ENCODE data around the gene RCAN1. TPM values are rescaled to one million over a fixed set of nuclear protein-coding genes. Genes with fewer than 3 reads are reported as not detected.
"Not testable (repeated sequence)": the region's sequence is repeated elsewhere in the genome, so short reads cannot be mapped to it uniquely, and the experiment has no call there.

Gene RCAN1
- total and polyA plus RNA-seq, 9 donors, result 22.0 to 62.7 (median 32.1) TPM

DNA sequence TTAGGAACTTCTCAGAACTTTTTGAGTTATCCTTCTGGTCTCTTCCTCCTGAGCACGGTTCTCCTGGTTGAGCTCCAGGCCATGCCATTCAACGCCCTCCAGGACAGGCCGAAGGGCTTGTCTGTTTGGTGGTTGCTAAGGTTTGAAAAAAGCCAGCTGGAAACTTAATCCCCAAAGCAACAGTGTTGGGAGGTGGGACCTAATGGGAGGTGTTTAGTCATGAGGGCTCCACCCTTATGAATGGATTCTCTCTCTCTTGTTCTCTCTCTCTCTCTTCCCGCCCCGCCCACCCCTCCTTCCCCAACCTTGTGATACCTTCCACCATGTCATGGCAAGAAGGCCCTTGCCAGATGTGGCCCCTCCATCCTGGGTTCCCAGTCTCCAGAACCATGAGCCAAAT lies 103.7 kb downstream of the RCAN1 start:
- Histone ChIP-seq H3K27me3 (ENCODE audit: control insufficient read depth, insufficient read depth, low read length) (no peaks in the 10 kb centered on the region), H3K27ac (ENCODE audit: low read length) (peak overlapping the region; percentile 6), H3K4me3 (ENCODE audit: low read length) (no peak overlapping the region), H3K4me1 (ENCODE audit: control insufficient read depth, insufficient read depth, low read length) (peaks cover 11% of the 10 kb centered on the region), H3K36me3 (ENCODE audit: control insufficient read depth, insufficient read depth, low read length) (peaks cover 1% of the 10 kb centered on the region), H3K9me3 (replicated peaks; ENCODE audit: control insufficient read depth, low read depth, low read length) (no peaks in the 10 kb centered on the region)
- DNase-seq, result no peak
- no CpG with 5 or more reads among the region's 5 CpGs for WGBS (ENCODE audit: insufficient coverage)

DNA sequence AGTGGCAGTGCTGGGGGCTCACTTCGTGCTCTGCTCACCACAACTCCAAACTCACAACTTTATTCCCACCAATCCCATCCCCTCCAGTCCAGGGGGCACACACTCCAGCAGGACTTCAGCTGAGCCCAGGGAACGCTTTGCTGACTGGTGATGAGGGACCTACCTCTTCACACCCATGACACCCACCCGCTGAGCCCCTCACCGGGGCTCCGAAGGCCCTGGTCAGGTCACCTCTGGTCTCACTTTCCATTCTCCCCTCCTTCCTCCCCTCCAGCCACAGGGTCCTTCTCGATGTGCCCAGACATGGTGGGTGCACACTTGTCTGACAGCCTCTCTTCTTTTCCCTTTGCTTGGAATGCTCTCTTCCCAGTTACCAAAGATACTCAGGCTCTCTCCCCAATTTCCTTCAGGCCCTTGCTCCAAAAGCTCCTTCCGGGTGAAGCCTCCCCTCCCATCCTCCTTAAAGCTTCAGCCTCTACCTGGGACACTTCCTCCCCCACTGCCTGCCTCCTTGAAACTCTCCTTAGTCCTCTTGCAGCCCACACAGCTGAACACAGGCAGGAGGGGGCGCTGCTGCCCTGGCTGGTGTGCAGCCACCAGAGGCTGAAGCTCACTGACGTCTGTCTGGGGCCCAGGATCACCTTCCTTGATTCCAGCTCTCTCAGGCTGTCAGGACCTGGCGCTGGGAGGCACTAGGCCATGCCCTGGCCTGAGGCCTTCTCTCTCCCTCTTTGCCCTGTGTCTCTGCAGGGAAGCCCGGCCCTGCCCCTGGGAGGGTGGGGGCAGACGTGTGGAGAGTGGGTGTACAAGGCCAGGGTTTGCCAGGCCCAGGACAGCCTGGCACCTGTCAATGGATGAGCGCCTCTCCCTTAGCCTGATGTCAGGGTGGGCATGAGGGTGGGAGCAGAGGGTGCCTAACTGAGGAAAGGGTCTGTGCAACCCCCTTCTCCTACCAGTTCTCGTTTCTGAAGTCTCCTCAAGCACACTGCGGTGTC lies 104.5 kb downstream of the RCAN1 start:
- H3K36me3 ChIP-seq (ENCODE audit: control insufficient read depth, insufficient read depth, low read length), result no peaks in the 10 kb centered on the region
- no peaks in the 10 kb centered on the region for H3K9me3 ChIP-seq (replicated peaks; ENCODE audit: control insufficient read depth, low read depth, low read length)
- WGBS (ENCODE audit: insufficient coverage), result 69% methylated on average over 9 of the region's 15 CpGs
- peaks cover 11% of the 10 kb centered on the region for H3K4me1 ChIP-seq (ENCODE audit: control insufficient read depth, insufficient read depth, low read length)
- H3K27me3 ChIP-seq (ENCODE audit: control insufficient read depth, insufficient read depth, low read length), result no peaks in the 10 kb centered on the region
- DNase-seq, result peak; percentile 62
- H3K4me3 ChIP-seq (ENCODE audit: low read length), result no peak overlapping the region
- peak overlapping the region; percentile 6 for H3K27ac ChIP-seq (ENCODE audit: low read length)

DNA sequence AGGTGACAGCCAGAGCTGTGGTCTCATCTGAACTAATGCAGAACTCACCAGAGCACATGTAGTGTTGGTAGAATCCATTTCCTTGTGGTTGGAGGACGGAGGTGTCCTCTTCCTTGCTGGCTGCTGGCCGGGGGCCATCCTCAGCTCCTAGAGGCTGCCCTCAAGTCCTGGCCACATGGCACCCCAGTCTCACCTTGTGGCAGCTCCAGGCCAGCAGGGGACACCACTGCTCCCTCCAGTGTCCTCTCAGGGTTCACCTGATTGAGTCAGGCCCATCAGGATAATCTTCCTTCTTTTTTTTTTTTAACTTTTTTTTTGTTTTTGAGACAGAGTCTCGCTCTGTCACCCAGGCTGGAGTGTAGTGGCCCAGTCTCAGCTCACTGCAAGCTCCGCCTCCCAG lies 105.8 kb downstream of the RCAN1 start:
- no peaks in the 10 kb centered on the region for H3K36me3 ChIP-seq (ENCODE audit: control insufficient read depth, insufficient read depth, low read length)
- WGBS (ENCODE audit: insufficient coverage), result 71% methylated on average over 3 of the region's 4 CpGs

DNA sequence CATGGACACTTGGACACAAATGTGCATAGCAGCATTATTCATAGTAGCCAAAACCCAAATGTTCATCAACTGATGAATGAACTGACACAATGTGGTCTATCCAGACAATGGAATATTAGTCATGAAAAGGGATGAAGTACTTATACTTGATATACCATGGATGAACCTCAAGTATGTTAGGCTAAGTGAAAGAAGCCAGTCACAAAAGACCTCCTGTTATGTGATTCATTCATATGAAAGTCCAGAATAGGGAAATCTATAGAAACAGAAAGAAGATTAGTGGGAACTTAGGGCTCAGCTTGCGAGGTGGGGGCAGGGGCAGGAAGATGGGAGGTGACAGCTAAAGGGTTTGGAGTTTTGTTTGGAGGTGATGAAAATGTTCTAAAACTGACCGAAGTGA lies 110.3 kb downstream of the RCAN1 start:
- Histone ChIP-seq H3K4me3 (ENCODE audit: low read length) (no peak overlapping the region), H3K4me1 (ENCODE audit: control insufficient read depth, insufficient read depth, low read length) (no peaks in the 10 kb centered on the region), H3K27me3 (ENCODE audit: control insufficient read depth, insufficient read depth, low read length) (no peaks in the 10 kb centered on the region), H3K27ac (ENCODE audit: low read length) (no peak overlapping the region), H3K9me3 (replicated peaks; ENCODE audit: control insufficient read depth, low read depth, low read length) (no peaks in the 10 kb centered on the region), H3K36me3 (ENCODE audit: control insufficient read depth, insufficient read depth, low read length) (no peaks in the 10 kb centered on the region)
- DNase-seq, result no peak
- WGBS (ENCODE audit: insufficient coverage), result 33% methylated on average over 1 of the region's 2 CpGs

More for the DNA sequence above, 105.8 kb downstream of the RCAN1 start:
- H3K4me1 ChIP-seq (ENCODE audit: control insufficient read depth, insufficient read depth, low read length), result peaks cover 11% of the 10 kb centered on the region
- H3K9me3 ChIP-seq (replicated peaks; ENCODE audit: control insufficient read depth, low read depth, low read length), result no peaks in the 10 kb centered on the region
- H3K27ac ChIP-seq (ENCODE audit: low read length), result no peak overlapping the region
- DNase-seq, result no peak
- no peak overlapping the region for H3K4me3 ChIP-seq (ENCODE audit: low read length)
- H3K27me3 ChIP-seq (ENCODE audit: control insufficient read depth, insufficient read depth, low read length), result no peaks in the 10 kb centered on the region

DNA sequence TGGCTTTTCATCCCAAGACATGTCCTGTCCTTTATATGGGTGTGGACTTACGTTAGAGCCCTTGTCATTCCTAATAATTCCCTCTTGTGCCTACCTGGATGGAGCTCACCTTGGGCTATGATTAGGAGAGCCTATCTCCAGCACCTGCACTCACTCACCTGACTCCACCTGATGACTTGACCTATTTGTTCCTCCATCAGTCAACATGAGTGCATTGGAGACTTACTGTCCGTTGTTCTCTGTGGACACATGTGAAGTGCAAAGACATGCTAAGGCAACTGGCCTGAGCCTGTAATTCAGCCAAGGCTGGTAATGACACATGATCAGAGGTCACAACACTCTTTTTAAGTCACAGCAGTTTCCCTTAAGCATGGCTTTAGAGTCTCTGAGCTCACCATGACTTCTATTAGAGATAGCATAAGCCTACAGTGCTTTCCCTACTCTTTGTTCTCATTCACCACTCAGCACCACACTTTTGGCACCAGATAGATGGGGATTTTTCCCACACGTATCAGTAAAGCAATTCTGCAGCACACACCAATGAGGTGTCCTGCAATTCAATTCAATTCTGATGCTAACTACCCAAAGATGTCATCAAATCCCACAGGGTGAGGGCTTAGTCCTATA lies 112.3 kb downstream of the RCAN1 start:
- H3K27ac ChIP-seq (ENCODE audit: low read length), result no peak overlapping the region
- peaks cover 3% of the 10 kb centered on the region for H3K9me3 ChIP-seq (replicated peaks; ENCODE audit: control insufficient read depth, low read depth, low read length)
- no peak for DNase-seq
- H3K4me3 ChIP-seq (ENCODE audit: low read length), result no peak overlapping the region
- H3K27me3 ChIP-seq (ENCODE audit: control insufficient read depth, insufficient read depth, low read length), result no peaks in the 10 kb centered on the region
- H3K36me3 ChIP-seq (ENCODE audit: control insufficient read depth, insufficient read depth, low read length), result no peaks in the 10 kb centered on the region
- no peaks in the 10 kb centered on the region for H3K4me1 ChIP-seq (ENCODE audit: control insufficient read depth, insufficient read depth, low read length)
- 78% methylated on average over 3 of the region's 3 CpGs for WGBS (ENCODE audit: insufficient coverage)

DNA sequence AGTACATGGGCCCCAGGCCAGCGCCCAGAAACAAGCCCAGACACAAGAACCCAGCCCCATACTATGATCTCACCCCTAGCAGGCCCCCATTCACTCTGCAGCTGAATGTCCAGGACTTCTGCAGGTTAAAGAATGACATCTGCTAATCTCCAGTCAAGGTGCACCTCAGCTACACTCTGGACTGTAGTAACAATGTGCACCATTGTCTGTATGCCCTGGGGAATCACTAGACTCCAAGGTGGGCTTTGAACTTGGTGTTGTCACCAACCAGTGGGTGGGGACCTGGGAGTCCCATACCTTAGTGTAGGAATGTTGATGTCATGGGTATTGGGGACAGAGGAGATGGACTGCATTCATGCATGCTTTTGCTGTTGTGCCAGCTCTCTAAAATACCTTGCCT lies 113.2 kb downstream of the RCAN1 start:
- no peaks in the 10 kb centered on the region for H3K4me1 ChIP-seq (ENCODE audit: control insufficient read depth, insufficient read depth, low read length)
- no CpG with 5 or more reads among the region's 1 CpG for WGBS (ENCODE audit: insufficient coverage)
- DNase-seq, result no peak

DNA sequence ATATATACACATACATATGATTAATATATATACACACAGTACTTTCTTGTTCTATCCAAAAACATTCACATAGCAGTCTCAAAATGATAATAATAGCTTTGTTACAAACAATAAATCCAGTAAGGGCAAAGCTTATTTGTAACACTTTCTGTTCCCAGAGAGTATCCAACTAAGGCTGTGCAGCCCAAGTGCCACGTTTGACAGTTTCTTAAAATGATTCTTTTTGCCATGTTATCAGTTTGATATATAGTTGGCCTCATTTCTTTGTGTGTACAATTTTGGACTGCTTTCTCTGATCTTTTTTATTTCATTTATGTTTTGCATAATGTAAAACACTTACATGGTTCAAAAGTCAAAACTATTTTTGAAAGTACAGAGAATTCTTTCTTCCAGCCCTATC lies 114.7 kb downstream of the RCAN1 start:
- WGBS (ENCODE audit: insufficient coverage), result no CpG with 5 or more reads among the region's 1 CpG
- no peaks in the 10 kb centered on the region for H3K36me3 ChIP-seq (ENCODE audit: control insufficient read depth, insufficient read depth, low read length)
- no peaks in the 10 kb centered on the region for H3K4me1 ChIP-seq (ENCODE audit: control insufficient read depth, insufficient read depth, low read length)
- DNase-seq, result no peak
- no peak overlapping the region for H3K4me3 ChIP-seq (ENCODE audit: low read length)
- no peak overlapping the region for H3K27ac ChIP-seq (ENCODE audit: low read length)
- H3K9me3 ChIP-seq (replicated peaks; ENCODE audit: control insufficient read depth, low read depth, low read length), result peaks cover 10% of the 10 kb centered on the region
- no peaks in the 10 kb centered on the region for H3K27me3 ChIP-seq (ENCODE audit: control insufficient read depth, insufficient read depth, low read length)

More for the DNA sequence above, 113.2 kb downstream of the RCAN1 start:
- Histone ChIP-seq H3K36me3 (ENCODE audit: control insufficient read depth, insufficient read depth, low read length) (no peaks in the 10 kb centered on the region), H3K4me3 (ENCODE audit: low read length) (no peak overlapping the region), H3K27ac (ENCODE audit: low read length) (no peak overlapping the region), H3K27me3 (ENCODE audit: control insufficient read depth, insufficient read depth, low read length) (no peaks in the 10 kb centered on the region), H3K9me3 (replicated peaks; ENCODE audit: control insufficient read depth, low read depth, low read length) (peaks cover 10% of the 10 kb centered on the region)

DNA sequence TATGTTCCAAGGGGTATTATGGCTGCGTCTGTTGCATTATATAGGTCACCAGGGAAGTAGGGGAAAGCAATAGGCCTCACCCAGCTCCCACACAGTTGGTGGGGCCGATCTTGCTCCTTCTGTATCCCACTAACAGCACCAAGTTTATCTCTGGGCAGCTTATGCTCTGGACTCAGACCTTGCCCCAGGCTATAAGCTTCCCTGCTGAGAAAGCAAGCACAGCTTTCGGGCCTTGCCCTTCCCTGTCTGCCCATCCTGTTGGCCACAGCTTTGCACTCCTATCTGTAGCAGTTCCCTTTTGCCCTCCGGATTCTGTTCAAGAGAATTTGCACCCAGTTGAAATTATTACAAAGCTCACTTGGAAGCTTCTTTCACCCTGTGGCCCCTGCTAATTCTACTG lies 115.8 kb downstream of the RCAN1 start:
- H3K4me1 ChIP-seq (ENCODE audit: control insufficient read depth, insufficient read depth, low read length), result no peaks in the 10 kb centered on the region
- H3K9me3 ChIP-seq (replicated peaks; ENCODE audit: control insufficient read depth, low read depth, low read length), result peaks cover 10% of the 10 kb centered on the region
- 78% methylated on average over 3 of the region's 4 CpGs for WGBS (ENCODE audit: insufficient coverage)
- H3K27ac ChIP-seq (ENCODE audit: low read length), result no peak overlapping the region
- no peak overlapping the region for H3K4me3 ChIP-seq (ENCODE audit: low read length)
- no peaks in the 10 kb centered on the region for H3K36me3 ChIP-seq (ENCODE audit: control insufficient read depth, insufficient read depth, low read length)
- no peaks in the 10 kb centered on the region for H3K27me3 ChIP-seq (ENCODE audit: control insufficient read depth, insufficient read depth, low read length)
- no peak for DNase-seq

DNA sequence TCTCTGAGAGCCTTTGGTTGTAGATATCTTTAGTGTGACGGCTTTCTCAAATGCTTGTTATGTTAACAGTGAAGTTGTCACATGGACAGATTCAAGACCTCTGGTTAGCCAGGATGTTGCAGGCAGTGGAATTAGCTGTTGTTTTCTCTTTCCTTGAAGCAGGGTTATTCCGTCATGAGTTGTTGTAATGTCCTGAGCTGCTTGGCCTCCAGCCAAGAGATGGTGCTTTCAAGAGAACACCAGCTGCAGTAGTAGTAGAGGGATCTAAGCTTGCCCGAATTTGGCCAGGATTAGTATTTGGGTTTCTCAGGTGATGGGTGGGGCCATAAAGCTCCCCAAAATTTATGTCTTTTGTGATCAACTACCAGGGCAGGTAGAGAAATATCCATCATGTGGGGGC lies 116.3 kb downstream of the RCAN1 start:
- Histone ChIP-seq H3K27me3 (ENCODE audit: control insufficient read depth, insufficient read depth, low read length) (no peaks in the 10 kb centered on the region), H3K9me3 (replicated peaks; ENCODE audit: control insufficient read depth, low read depth, low read length) (peaks cover 10% of the 10 kb centered on the region), H3K4me1 (ENCODE audit: control insufficient read depth, insufficient read depth, low read length) (no peaks in the 10 kb centered on the region), H3K36me3 (ENCODE audit: control insufficient read depth, insufficient read depth, low read length) (no peaks in the 10 kb centered on the region), H3K27ac (ENCODE audit: low read length) (no peak overlapping the region), H3K4me3 (ENCODE audit: low read length) (no peak overlapping the region)
- no peak for DNase-seq
- 62% methylated on average over 2 of the region's 3 CpGs for WGBS (ENCODE audit: insufficient coverage)

DNA sequence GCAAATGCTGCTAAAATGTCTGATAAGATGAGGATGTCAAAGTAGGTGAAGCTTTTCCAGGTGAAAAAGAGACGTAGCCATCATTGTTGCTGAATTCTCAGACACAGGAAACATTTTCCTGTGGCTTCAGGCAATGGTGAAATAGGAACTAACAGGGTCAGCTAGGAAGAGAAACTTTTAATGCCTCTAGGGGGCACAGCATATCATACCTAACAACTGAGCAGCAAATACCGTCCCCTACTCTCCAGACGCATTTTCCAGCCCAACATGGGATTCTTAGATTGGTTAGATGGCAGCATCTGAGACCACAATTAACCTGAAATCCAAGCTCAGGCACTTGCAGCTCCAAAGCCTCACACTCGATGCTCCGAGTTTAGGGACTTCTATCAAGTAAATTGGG lies 131.1 kb downstream of the RCAN1 start:
- not testable (repeated sequence) for DNase-seq; H3K4me3 ChIP-seq (ENCODE audit: low read length); H3K27me3 ChIP-seq (ENCODE audit: control insufficient read depth, insufficient read depth, low read length); H3K36me3 ChIP-seq (ENCODE audit: control insufficient read depth, insufficient read depth, low read length); H3K27ac ChIP-seq (ENCODE audit: low read length); H3K9me3 ChIP-seq (replicated peaks; ENCODE audit: control insufficient read depth, low read depth, low read length); H3K4me1 ChIP-seq (ENCODE audit: control insufficient read depth, insufficient read depth, low read length)
- WGBS (ENCODE audit: insufficient coverage), result no CpG with 5 or more reads among the region's 5 CpGs

All from muscle of leg (tissue), 11 donors.